Subcutaneous adipose tissue (tissue), 4 donors: ENCODE data around the gene COQ5. TPM values are rescaled to one million over a fixed set of nuclear protein-coding genes. Genes with fewer than 3 reads are reported as not detected.

ENCODE experiments used
- total RNA-seq, 4 donors: library from RNA; depleted of rRNA; stranded (reverse); fragments of >200 nt; gene quantifications; one replicate each; pipeline ENCODE4 v1.1.0, GENCODE V29; 2016
- TF ChIP-seq, protein P1 (sequence below): fragments of 450-650 bp; IDR thresholded peaks from one replicate; pipeline ENCODE4 v1.5.1; 2016; ENCODE audit warnings: low read depth, mild to moderate bottlenecking, control low read depth, antibody characterized with exemption, moderate library complexity

COQ5 gene
- total RNA-seq, 4 donors from 2014 or later = 29.0 to 33.5 (median 30.5) TPM

DNA sequence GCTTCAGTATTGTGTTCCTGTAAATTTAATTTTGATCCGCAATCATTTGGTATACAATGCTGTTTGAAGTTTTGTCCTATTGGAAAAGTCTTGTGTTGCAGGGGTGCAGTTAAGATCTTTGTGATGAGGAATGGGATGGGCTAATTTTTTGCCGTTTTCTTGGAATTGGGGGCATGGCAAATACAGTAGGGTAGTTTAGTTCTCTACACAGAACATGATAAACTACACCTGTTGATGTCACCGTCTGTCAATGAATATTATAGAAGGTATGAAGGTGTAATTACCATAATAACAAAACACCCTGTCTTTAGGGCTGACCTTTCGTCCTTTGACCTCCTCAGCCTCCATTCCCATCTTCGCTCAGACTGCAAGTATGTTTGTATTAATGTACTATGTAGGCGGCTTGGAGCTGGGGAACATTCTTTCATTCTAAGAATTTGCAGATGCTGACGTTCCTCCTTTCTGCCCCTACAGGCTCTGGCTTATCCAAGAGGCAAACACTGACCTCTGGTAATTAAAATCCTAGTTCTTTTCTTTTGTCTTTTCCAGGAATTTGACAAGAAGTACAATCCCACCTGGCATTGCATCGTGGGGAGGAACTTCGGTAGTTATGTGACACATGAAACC, 31.3 kb downstream of the COQ5 start:
- TF ChIP-seq, protein P1, sequence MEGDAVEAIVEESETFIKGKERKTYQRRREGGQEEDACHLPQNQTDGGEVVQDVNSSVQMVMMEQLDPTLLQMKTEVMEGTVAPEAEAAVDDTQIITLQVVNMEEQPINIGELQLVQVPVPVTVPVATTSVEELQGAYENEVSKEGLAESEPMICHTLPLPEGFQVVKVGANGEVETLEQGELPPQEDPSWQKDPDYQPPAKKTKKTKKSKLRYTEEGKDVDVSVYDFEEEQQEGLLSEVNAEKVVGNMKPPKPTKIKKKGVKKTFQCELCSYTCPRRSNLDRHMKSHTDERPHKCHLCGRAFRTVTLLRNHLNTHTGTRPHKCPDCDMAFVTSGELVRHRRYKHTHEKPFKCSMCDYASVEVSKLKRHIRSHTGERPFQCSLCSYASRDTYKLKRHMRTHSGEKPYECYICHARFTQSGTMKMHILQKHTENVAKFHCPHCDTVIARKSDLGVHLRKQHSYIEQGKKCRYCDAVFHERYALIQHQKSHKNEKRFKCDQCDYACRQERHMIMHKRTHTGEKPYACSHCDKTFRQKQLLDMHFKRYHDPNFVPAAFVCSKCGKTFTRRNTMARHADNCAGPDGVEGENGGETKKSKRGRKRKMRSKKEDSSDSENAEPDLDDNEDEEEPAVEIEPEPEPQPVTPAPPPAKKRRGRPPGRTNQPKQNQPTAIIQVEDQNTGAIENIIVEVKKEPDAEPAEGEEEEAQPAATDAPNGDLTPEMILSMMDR = no peak

- TF ChIP-seq, protein P1 = no peak
Measured at GRCh38 chr12:120496413-120497340, 32.3 kb downstream of the COQ5 start.

- TF ChIP-seq, protein P1 = no peak
Measured at GRCh38 chr12:120495731-120496412, 33.1 kb downstream of the COQ5 start, which contains the start of gene DYNLL1. Gene DYNLL1, plus strand, starts transcription at chr12:120496113. Its CDS starts 309 bp downstream, at chr12:120496422.

GRCh38 chr12:120495186-120495730, 33.7 kb downstream of the COQ5 start:
- TF ChIP-seq, protein P1 = no peak

DNA sequence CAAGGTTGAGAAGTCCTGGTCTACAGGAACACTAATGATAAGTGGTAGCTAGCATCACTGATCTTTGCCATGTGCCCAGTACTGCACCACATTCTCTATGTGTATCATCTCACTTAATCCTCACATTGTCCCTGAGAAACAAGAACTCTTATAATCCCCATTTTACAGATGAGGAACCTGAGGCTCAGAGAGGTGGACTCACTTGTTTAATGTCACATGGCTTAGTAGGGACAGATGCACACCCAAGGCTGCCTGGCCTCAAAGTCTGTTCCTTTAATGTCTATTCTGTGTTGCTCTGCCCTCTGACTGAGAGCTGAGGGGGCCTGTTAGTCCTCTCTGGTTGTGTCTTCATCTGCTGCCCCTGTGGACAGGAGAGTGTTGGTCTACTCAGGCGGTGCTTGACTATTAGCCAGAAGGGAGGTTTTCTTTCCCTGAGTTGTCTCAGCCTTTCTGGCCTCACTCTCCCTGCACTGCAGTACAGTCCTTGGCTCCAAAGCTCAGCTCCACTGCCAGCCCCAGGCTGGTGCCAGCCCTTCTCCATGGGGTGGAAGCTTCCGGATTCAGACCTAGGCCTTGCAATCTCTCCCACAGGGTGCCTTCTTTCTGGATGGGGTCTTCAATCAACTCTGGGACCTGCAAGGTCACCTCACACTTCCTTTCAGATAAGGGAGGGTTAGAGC, 38.0 kb downstream of the COQ5 start:
- TF ChIP-seq, protein P1 = no peak

- TF ChIP-seq, protein P1 = no peak
Measured at GRCh38 chr12:120490325-120490724, 38.6 kb downstream of the COQ5 start.
